HG02678 (cell line): Measurements from ENCODE around the gene PTGES.

Experiments used
- ATAC-seq: cut with Tn5 transposase; IDR thresholded peaks from one replicate; pipeline ENCODE4 v1.9.1; 2021; ENCODE audit warnings: mild to moderate bottlenecking, moderate library complexity; ENCODE audit not compliant: unreplicated experiment

PTGES gene

DNA sequence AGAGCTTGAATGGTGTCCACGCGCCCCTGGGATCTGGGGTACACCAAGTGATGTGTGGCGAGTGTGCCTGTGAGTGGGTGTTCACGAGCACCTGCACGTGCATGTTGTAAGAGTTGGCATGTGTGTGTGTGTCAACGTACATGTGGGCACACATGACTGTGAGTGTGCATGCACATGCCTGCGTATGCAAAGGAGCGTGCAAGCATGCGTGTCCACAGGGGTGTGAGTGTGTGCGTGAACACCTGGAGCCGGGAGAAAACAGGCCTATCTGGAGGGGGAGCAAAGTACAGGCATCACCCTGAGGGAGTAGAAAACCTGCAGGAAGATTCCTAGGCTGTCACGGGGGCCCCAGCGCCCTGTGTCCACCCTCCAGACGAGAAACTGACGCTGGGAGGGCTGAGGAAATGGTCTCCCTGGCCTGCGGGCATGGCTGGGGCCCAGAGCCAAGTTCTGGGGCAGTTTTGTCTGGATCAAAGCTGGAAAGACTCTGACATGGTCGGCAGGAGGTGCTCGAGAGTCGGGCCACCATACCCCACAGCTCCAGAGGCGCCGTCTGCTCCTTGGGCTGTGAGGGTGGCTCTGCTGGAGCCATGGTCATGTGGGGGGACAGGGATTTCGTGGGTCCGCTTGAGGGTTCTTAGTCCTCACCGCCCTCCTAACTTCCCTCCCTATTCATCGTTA lies 31.8 kb downstream of the PTGES start:
- ATAC-seq, result no peak

DNA sequence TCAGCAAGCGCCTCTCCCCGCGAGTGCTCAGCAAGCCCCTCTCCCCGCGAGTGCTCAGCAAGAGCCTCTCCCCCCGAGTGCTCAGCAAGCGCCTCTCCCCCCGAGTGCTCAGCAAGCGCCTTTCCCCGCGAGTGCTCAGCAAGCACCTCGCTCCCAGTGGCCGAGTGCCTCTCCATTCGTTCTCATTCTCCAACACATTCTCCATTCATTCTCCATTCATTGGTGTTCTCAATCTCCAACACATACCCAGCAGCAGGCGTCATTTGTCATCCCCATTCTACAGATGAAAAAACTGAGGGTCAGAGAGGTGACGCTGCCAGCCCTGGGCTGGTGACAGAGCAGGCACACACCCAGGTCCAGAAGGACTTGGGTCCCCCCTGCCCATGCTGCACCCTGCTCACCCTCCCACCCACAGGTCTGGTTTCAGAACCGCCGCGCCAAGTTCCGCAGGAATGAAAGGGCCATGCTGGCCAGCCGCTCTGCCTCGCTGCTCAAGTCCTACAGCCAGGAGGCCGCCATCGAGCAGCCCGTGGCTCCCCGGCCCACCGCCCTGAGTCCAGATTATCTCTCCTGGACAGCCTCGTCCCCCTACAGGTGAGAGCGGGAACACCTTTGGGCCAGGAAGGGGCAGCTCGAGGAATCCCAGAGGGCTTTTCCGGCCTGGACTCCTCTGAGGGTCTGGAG lies 32.5 kb downstream of the PTGES start:
- no peak for ATAC-seq

DNA sequence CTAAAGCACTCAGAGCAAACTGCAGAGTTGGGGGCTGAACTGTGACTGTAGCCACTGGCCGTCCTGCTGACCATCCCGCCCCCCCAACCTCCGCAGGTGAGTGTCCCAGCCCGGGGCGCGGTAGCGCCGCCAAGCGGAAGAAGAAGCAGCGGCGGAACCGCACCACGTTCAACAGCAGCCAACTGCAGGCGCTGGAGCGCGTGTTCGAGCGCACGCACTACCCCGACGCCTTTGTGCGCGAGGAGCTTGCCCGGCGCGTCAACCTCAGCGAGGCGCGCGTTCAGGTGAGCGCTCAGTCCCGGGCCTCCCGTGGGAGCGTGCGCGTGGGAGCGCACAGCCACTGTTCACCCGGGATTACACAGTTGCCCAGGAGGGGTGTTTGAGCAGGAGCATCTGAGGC lies 33.7 kb downstream of the PTGES start:
- no peak for ATAC-seq

DNA sequence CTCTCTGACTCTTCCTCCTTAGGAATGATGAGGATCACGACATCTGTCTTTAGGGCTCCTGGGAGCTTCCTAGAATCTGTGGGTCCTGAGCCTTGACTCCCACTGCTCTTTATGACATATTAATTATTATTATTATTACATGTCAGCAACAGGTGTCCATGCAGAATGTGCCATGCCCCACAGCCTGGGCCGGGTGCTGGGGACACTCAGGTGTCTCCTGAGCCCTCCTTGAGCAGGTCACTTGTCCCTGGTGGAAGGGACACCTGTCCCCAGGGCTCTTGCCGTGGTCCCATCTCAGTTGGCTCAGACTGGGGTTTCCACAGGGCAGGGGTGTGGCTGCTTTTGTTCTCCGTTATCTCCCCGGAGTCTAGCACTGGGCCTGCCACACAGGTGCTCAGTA lies 34.2 kb downstream of the PTGES start:
- ATAC-seq, result no peak

DNA sequence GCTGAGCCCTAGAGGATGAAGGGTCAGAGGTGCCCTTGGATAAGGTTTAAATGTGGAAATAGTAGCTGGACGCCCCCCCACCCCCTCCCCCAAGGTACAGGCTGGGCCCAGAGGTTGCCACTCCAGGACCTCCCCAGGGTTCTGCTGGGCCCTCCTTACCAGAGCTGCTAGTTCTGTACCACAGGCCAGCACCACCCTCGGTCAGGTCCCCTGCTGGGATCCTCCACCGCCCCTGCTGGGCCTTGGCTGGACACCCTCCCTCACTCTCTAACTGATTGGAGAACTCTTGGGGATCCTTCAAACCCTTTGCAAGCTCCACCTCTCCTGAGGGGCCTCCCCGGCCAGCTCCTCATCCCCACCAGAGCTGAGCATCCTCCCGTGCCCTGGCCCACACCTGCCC lies 34.9 kb downstream of the PTGES start:
- no peak for ATAC-seq

DNA sequence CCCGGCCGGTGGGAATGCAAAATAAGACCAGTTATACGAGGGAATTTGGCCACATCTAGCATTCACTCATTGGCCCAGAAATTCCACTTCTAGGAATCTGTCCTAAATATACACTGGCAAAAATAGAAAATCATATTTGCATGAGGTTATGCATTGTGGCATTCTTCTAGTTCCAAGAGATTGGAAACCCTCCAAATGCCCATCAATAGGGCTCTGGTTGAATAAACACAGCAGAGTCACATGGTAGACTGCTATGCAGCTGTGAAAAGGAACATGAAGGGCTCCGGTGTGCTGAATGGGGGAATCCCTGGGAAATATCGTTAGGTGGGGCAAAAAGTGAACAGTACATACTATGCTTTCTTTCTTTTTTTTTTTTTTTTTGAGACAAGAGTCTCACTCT lies 36.8 kb downstream of the PTGES start:
- no peak for ATAC-seq

DNA sequence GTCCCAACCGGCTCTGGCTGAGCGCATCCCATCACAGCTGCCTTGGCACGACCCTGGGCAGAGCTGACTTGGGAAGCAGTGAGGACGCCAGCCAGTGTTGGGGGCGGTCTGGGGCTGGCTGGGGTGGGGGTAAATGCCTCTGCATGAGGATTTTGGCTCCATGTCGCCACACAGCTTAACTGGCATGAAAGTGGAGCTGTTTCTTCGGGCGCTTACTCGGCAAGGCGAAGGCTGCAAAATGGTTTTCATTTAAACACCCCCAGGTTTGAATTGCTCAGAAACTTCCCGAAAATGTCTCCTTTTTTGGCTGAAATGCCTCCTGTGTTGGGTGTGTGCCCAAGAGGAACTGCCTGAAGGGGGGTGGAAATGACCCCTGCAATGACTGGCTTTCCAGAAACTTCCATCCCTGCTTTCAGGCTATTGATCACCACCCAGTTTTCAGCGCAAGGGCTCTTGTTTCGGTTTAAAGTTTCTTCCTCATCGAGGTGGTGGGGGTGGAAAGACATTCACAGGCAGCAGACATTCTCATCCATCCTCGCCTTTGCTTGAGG lies 38.3 kb downstream of the PTGES start:
- no peak for ATAC-seq

DNA sequence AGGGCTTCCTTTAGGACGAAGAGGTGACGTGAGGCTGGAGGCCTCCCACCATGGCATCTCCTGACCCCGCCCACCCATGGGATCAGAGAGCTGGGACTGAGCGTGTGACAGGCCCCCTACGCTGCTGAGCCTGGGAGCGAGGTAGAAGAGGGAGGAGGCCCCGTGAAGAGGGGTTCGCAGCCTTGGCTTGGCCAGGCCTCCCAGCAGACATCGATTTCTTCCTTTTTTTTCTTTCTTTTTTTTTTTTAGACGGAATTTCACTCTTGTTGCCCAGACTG lies 39.5 kb downstream of the PTGES start:
- ATAC-seq, result no peak

DNA sequence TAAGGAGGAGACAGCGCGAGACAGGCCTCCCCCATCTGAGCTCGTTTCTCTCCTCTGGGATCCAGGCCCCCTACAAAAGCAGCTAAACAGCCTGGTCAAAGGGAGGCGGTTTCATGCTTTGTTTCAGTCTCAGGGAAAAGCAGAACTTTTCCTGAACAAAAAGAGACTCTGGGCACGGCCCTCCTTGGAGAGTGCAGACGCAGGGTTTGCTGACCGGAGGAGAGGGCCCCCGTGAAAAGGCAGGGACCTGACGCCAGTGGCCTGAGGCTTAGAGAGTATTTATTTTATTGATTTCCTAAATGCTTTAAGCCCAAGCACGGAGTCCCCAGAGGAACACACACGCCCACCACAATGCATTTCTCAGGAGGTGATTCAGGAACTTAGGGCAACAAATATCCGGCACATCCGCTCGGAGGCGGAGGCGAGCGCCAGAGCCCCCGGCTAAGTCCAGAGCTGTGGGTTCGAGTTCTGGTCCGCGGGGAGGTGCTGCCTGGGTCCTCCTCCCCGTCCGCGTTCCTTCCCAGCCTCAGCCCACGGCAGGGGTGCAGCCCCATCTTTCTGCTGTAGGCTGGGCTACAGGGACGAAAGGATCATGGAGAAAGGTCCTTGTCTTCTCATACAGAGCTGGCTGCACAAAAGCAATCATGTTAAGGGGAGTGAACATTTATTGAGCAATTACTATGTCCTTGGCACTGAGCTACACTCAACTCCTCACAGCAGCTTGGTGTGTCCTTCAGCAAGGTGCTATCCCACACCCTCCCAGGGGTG lies 40.0 kb downstream of the PTGES start:
- no peak for ATAC-seq

DNA sequence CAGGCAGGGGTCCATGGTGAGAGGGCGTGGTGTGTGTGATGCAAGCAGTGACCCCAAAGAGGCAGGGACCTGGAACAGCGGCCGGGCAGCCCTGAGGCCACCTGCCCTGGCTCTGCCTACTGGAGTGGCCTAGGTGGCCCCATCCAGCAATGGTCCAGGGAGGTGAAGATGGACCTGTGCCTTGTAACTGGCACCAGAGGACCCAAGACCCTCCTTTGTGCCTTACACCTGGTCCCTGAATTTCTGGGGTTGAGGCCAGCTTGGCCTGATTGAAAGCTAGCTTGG lies 42.7 kb downstream of the PTGES start:
- ATAC-seq, result no peak

DNA sequence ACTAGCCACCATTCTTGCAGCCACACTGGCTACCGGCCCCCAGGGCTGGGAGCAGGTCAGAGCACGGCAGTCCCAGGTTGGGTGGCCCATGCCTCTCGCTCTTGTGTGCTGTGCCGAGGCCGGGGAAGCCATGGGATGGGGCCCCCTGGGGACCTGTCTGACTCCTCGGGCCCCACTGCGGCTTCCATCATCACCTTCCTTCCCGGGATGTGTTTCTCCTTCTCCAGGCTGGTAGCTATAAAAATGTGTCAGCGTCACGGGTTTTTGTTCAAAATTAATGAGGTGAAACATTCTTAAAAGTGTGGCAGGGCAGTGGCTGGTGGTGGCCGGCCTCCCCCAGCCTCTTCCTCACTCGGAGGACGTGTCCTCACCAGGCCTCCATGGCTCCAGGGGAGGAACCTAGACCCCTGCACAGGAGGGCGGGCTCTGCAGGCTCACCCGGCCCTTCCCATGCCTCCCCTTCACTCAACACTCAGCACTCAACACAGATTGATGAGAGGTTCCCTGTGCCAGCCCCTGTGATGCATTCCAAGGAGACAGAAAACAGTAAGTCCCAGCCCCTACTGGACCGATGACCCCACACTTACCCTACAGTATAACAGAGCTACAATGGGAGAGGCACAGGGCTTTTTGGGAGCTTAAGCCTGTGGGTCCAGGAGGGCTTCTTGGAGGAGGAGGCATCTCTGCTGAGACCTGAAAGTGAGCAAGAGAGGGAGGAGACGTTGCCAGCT lies 43.2 kb downstream of the PTGES start:
- no peak for ATAC-seq

DNA sequence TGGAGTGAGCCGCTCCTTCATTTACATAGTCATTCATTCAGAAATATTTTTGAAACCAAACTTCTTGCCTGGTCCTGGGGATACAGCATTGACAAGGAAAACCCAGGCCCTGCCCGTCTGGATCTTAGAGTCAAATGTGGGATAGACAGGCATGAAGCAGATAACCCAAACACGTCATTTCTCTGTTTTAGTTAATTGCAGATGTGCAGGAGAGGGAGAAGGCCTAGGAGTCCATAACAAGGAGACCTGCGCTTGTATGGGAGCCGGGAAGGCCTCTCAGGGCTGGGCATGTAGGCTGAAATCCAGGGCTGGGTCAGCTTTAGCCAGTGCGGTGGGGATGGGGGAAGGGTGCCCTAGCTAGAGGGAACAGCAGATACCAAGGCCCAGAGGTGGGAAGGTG lies 44.0 kb downstream of the PTGES start:
- ATAC-seq, result no peak

DNA sequence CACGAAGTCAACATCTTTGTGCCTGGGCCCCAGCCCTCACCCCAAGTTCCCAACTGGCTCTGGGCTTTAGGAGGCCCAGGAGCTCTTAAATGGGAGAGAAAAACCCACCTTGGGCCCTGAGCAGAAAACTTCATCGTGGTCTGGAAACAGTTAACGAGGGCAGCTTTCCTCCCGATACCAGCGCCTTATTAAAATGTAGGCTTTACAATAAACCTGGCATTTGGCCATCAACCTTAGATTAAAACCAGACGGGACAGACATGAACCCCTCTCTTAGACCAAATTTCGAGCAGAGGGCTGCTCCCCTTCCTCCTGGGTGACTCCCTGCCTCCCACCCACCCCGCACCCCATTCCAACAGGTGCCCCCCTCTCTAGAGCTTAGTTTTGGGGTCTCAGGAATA lies 48.0 kb downstream of the PTGES start:
- no peak for ATAC-seq

DNA sequence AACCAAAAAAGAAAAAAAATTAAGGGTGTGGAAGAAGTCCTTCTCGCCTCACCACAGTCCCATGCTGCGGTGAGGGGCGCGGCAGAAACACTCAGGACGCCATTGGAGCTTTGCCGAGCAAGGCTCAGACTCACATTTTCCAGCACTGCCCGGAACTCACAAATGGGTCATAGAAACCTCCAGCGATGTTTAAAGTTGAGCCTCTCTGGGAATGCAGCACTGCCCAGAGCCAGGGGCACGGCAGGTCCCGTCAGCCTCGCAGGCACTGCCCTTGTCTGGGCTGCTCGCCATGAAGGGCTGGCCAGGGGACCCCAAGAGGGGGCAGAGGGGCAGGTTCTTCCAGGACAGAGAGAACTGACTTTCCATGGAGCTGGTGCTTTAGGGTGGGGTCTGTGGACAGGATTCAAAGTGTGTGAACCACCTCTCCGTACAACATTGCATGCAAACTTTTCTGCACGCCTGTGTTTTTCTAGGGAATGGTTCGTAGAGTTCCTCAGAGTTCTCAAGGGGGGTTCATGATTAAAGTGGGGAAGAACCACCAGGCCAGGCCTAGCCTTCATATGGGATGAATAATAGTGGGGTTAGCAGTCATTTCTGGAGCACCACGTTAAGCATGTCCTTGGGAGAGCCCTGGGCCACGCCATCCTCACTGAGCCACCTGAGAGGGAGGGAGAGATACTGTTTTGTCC lies 49.0 kb downstream of the PTGES start:
- ATAC-seq, result no peak

DNA sequence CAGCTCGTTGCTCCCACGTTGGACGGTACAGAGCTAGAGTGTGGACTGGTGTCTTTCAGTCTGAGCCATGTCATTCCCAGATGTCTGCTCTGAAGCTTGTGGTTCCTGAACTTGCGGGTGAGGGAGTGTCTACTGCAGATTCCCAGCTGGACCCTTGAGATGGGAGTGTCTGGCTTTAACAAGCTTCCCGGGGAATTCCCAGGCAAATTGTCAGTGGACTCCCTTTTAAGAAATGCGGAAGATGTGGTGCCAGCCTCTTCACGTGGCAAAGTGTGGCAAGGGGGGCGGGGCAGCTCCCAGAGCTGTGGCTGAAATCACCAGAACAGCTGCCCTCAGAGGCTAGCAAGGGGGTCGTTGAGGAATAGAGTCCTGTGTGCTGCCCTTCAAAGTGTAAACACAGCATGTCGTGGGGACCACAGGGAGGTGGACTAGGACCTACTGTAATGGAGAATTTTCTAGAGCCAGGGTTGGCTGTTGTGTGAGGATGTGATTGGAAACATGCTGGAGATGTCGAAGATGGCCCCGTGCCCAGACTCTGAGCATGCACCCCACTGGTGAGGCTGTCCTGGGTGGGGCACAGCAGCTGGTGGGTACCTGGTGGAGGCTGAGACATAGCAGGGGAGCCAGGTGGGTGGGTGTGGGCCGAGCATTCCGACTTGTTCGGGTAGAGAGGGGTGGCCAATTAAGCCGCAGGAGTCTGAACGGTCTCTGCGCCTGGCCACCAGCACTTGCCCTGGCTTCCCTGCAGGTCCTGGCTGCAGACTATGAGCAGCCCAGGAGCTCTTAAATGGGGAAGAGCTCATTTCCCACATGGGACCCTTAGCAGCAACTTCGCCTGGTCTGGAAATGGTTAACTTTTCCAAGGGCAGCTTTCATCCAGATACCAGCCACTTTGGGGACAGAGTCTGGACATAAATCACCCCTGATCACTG lies 50.0 kb downstream of the PTGES start:
- no peak for ATAC-seq

DNA sequence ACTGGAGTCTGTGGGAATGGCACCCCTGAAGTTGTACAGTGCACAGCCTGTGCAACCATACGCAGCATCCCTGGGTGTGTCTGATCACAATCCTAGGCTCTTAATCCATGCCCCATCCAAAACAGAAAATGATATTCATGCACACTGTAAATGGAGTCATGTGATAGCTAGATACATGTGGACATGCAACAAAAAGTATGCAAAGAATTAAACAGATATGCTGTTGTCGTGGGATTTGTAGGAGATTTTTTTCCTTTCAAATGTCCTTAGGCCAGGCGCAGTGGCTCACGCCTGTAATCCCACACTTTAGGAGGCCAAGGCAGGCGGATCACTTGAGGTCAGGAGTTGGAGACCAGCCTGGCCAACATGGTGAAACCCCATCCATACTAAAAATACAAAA lies 51.3 kb downstream of the PTGES start:
- no peak for ATAC-seq

DNA sequence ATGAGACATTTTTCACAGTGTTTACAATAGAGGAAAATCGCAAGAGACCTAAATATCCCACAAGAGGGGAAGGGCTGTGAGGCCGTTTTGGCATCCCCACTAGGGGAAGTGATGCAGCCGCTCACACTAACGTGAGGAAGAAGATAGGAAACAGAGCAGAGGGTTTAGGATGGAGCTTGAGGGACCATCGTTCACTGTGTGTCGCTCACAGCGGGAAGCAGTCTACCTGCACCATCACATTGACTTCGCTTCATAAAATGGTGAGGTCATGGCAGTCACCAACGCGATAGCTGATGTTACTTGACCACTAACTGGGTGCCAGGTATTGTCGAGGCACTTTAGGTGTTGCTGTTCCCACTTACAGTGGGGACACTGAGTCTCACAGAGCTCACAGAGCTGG lies 51.8 kb downstream of the PTGES start:
- ATAC-seq, result no peak

DNA sequence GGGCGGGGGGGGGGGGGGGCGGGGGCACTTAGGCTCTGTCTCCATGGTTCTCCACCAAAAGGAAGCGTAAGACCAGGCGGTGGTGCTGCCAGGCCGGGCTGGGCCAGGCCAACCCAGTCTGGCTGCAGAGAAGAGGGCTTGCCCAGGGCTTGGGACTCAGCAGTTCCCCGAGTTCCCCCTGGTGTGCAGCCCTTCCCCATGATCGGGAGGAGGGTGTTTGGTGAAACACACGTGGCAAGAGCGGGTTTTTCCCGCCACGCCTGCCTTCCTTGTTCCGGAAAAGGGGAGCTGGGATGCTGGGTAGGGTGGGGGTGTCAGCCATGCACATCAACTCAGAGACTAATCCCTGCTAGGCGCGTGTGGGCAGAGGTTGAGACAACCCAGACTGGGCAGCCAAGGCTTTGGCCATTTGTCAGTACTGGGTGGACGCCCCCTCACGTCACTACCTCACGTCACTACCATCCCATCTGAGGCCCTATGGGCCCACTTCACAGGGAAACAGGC lies 54.5 kb downstream of the PTGES start:
- ATAC-seq, result no peak

DNA sequence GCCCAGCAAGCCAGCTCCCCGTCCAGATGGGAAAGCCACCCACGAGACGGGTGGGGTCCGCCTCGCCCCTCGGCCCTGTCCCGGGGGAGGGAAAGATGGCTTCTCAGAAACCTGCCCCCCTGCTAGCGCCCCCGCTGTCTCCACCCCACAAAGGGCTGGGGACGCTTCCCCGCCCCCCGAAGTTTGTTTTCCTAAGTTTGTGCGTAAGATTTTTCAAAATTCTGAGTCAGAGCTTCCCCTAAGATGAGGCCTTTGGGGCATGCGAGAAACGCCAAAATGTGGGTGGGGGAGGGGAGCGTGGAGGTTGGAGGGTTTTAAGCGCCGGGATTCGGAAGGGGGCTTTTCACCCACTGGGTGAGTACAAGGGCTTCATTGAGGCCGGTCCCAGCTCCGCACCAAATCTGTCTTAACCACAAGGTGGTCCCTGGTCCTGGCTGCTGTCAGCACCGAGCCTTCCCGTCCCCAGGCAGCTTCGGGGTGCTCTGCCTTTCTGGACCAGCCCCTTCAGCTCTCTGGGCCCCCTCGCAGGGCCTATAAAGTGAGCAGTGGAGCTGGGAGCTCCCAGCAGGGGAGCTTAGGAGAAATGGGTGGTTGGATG lies 55.1 kb downstream of the PTGES start:
- no peak for ATAC-seq
